Measurements from ENCODE around the gene RAB11FIP5. TPM values are rescaled to one million over a fixed set of nuclear protein-coding genes. Genes with fewer than 3 reads are reported as not detected.
"Not testable (repeated sequence)": the region's sequence is repeated elsewhere in the genome, so short reads cannot be mapped to it uniquely, and the experiment has no call there.

The RAB11FIP5 gene
- total and polyA plus RNA-seq, 7 donors: 13.0 to 24.2 (median 23.4) TPM

DNA sequence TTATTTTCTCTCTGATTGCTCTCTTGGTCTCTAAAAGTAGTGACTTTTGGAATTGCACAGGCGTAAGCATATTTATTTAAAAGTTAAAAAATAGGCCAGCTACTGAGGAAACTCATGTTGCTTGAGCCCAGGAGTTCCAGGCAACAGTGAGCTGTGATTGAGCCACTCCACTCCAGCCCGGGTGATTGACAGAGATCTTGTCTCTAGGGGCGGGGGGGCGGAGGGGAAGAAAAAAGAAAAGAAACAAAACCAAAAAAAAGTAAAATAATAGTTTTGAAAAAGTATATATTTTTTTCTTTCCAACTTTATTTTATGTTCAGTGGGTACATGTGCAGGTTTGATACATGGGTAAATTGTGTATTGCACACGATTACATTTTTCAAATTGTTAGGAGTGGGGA, 18.0 kb upstream of the RAB11FIP5 start:
- Histone ChIP-seq H3K9me3 (no peaks in the 10 kb centered on the region), H3K27ac (no peak overlapping the region), H3K4me3 (no peak overlapping the region), H3K27me3 (ENCODE audit: insufficient read depth in 3 of 3, low read length in 2 of 3) (no peaks in the 10 kb centered on the region), H3K4me1 (no peaks in the 10 kb centered on the region), H3K36me3 (ENCODE audit: insufficient read depth in 1 of 2, low read depth in 1 of 2) (no peaks in the 10 kb centered on the region)
- DNase-seq (no peak), ATAC-seq (no peak)
- WGBS, 3 donors: 66 to 75% (median 73%) methylated on average over 5 of the region's 5 CpGs
- intact Hi-C loops (cut with DNase I): no loop called here
- TF ChIP-seq, protein P1, sequence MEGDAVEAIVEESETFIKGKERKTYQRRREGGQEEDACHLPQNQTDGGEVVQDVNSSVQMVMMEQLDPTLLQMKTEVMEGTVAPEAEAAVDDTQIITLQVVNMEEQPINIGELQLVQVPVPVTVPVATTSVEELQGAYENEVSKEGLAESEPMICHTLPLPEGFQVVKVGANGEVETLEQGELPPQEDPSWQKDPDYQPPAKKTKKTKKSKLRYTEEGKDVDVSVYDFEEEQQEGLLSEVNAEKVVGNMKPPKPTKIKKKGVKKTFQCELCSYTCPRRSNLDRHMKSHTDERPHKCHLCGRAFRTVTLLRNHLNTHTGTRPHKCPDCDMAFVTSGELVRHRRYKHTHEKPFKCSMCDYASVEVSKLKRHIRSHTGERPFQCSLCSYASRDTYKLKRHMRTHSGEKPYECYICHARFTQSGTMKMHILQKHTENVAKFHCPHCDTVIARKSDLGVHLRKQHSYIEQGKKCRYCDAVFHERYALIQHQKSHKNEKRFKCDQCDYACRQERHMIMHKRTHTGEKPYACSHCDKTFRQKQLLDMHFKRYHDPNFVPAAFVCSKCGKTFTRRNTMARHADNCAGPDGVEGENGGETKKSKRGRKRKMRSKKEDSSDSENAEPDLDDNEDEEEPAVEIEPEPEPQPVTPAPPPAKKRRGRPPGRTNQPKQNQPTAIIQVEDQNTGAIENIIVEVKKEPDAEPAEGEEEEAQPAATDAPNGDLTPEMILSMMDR (IDR thresholded peaks at IDR 0.05): no peak

DNA sequence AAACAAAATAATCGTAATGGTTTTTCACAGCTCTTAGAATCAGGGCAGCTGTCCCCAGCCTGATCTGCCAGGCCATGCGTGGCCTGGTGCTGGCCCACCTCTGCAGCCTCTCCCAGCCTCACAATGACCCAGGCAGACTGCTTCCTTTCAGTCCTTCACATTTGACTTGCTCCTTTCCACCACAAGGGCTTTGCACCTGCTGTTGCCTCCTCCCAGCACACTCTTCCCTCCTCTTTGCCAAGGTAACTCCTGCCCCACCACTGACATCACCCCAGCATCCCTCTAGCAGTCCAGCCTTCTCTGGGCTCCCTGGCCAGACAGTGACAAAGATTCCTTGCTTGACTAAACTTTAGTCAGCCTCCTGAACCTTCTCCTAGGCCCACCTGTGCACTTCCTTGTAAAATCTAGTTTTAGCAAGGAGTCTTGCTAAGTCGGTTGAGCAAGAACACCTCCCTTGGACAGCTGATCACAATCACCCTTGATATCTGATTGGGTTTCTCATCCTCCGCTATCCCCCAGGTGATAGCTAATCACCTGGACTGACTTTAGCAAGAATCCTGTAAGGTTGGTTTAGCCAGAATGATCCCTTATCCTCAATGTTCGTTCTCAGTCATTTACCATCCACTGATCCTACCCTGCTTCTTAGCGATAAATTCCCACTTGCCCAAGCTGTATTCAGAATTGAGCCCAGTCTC, 16.2 kb upstream of the RAB11FIP5 start:
- WGBS, 3 donors: 86 to 89% (median 87%) methylated on average over 6 of the region's 6 CpGs
- ATAC-seq: no peak
- intact Hi-C loops (cut with DNase I): no loop called here

DNA sequence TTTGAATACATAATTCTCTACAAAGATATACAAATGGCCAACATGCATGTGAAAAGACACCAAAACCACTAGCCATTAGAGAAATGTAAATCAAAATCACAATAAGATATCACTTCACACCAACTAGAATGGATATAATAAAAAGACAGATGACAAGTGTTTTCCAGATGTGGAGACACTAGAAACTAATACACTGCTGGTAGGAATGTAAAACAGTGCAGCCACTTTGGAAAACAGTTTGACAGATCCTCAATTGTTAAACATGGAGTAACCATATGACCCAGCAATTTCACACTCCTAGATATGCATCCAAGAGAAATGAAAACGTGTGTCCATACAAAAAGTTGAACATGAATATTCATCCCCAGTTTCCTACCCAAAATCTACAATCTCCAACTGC, 9.8 kb upstream of the RAB11FIP5 start:
- TF ChIP-seq, protein P1 (IDR thresholded peaks at IDR 0.05): no peak
- Histone ChIP-seq H3K27ac (no peak overlapping the region), H3K27me3 (ENCODE audit: insufficient read depth in 3 of 3, low read length in 2 of 3) (peaks cover 0 to 3% (median 0%) of the 10 kb centered on the region in 3 donors), H3K9me3 (no peaks in the 10 kb centered on the region), H3K4me3 (no peak overlapping the region), H3K4me1 (no peaks in the 10 kb centered on the region), H3K36me3 (ENCODE audit: insufficient read depth in 1 of 2, low read depth in 1 of 2) (no peaks in the 10 kb centered on the region)
- no peak for DNase-seq
- ATAC-seq: no peak
- intact Hi-C loops (cut with DNase I): no loop called here
- WGBS, 3 donors: 7 to 19% (median 7%) methylated on average over 1 of the region's 1 CpG

More for the DNA sequence above, 16.2 kb upstream of the RAB11FIP5 start:
- no peaks in the 10 kb centered on the region for H3K9me3 ChIP-seq
- no peaks in the 10 kb centered on the region for H3K36me3 ChIP-seq (ENCODE audit: insufficient read depth in 1 of 2, low read depth in 1 of 2)
- TF ChIP-seq, protein P1 (IDR thresholded peaks at IDR 0.05): no peak
- H3K4me3 ChIP-seq: no peak overlapping the region
- H3K27me3 ChIP-seq (ENCODE audit: insufficient read depth in 3 of 3, low read length in 2 of 3): peaks cover 0 to 3% (median 0%) of the 10 kb centered on the region in 3 donors
- DNase-seq: no peak
- H3K4me1 ChIP-seq: no peaks in the 10 kb centered on the region
- H3K27ac ChIP-seq: no peak overlapping the region

GRCh38 chr2:73119611-73120239, 7.0 kb upstream of the RAB11FIP5 start:
- H3K27me3 ChIP-seq (ENCODE audit: insufficient read depth in 3 of 3, low read length in 2 of 3); H3K27ac ChIP-seq; H3K4me3 ChIP-seq; H3K9me3 ChIP-seq; H3K36me3 ChIP-seq (ENCODE audit: insufficient read depth in 1 of 2, low read depth in 1 of 2); DNase-seq; ATAC-seq; H3K4me1 ChIP-seq; intact Hi-C loops (cut with DNase I): not testable (repeated sequence)
- 63 to 67% (median 67%) methylated on average over 11 of the region's 11 CpGs for WGBS, 3 donors

GRCh38 chr2:73117441-73117840, 4.7 kb upstream of the RAB11FIP5 start:
- TF ChIP-seq, protein P1 (IDR thresholded peaks at IDR 0.05): no peak
- Histone ChIP-seq H3K27ac (no peak overlapping the region), H3K27me3 (ENCODE audit: insufficient read depth in 3 of 3, low read length in 2 of 3) (no peaks in the 10 kb centered on the region), H3K9me3 (no peaks in the 10 kb centered on the region), H3K4me3 (no peak overlapping the region), H3K36me3 (ENCODE audit: insufficient read depth in 1 of 2, low read depth in 1 of 2) (no peaks in the 10 kb centered on the region), H3K4me1 (no peaks in the 10 kb centered on the region)
- no peak for DNase-seq
- intact Hi-C loops (cut with DNase I): no loop called here
- 70 to 94% (median 75%) methylated on average over 1 of the region's 1 CpG for WGBS, 3 donors
- no peak for ATAC-seq

All from psoas muscle (tissue), 8 donors.